Fibroblast of skin of scalp (primary cell): ENCODE data around the gene NAPG. TPM values are rescaled to one million over a fixed set of nuclear protein-coding genes. Genes with fewer than 3 reads are reported as not detected.
"Not testable (repeated sequence)": the region's sequence is repeated elsewhere in the genome, so short reads cannot be mapped to it uniquely, and the experiment has no call there.

Source experiments
- DNase-seq: peaks from one replicate; pipeline ENCODE4 v3.0.0-alpha.2; 2013
- polyA plus RNA-seq, 2 experiments: library from polyadenylated mRNA; unstranded; fragments of 120-200 nt; gene quantifications; one replicate each; pipeline ENCODE4 v1.2.1, GENCODE V29; 2013; ENCODE audit not compliant: insufficient read length in 2 of 2

The NAPG gene
- 19.5 TPM for polyA plus RNA-seq (2013, experiment 1 of 2; ENCODE audit: insufficient read length)
- polyA plus RNA-seq (2013, experiment 2 of 2; ENCODE audit: insufficient read length): 18.7 TPM

GRCh38 chr18:10525697-10526560 is at the start of gene NAPG:
NAPG (plus strand) TSS chr18:10526027; CDS start chr18:10526103, 76 bp downstream.
- DNase-seq: peak; percentile 97

GRCh38 chr18:10476338-10476791 is 49.5 kb upstream of the NAPG start:
- DNase-seq: peak; percentile 89

GRCh38 chr18:10477121-10477862 is 48.5 kb upstream of the NAPG start:
- no peak for DNase-seq

- DNase-seq: no peak
Measured at GRCh38 chr18:10477863-10478260, 48.0 kb upstream of the NAPG start.

- no peak for DNase-seq
Measured at GRCh38 chr18:10481831-10482230, 44.0 kb upstream of the NAPG start.

- no peak for DNase-seq
Measured at GRCh38 chr18:10482363-10482984, 43.4 kb upstream of the NAPG start.

GRCh38 chr18:10482985-10483949 is 42.6 kb upstream of the NAPG start:
- DNase-seq: no peak

- no peak for DNase-seq
Measured at GRCh38 chr18:10485475-10485874, 40.4 kb upstream of the NAPG start.

- DNase-seq: no peak
Measured at GRCh38 chr18:10486362-10486761, 39.5 kb upstream of the NAPG start.

GRCh38 chr18:10487154-10487553 is 38.7 kb upstream of the NAPG start:
- DNase-seq: no peak

- DNase-seq: no peak
Measured at GRCh38 chr18:10488017-10488416, 37.8 kb upstream of the NAPG start.

- no peak for DNase-seq
Measured at GRCh38 chr18:10490401-10491165, 35.2 kb upstream of the NAPG start.

- DNase-seq: no peak
Measured at GRCh38 chr18:10495936-10496335, 29.9 kb upstream of the NAPG start.

- DNase-seq: no peak
Measured at GRCh38 chr18:10497206-10497749, 28.5 kb upstream of the NAPG start.

GRCh38 chr18:10499230-10499629 is 26.6 kb upstream of the NAPG start:
- peak; percentile 45 for DNase-seq

GRCh38 chr18:10500038-10500437 is 25.8 kb upstream of the NAPG start:
- no peak for DNase-seq

- no peak for DNase-seq
Measured at GRCh38 chr18:10504723-10505122, 21.1 kb upstream of the NAPG start.

- not testable (repeated sequence) for DNase-seq
Measured at GRCh38 chr18:10505892-10506291, 19.9 kb upstream of the NAPG start.

- DNase-seq: peak; percentile 17
Measured at GRCh38 chr18:10508591-10508990, 17.2 kb upstream of the NAPG start.

- no peak for DNase-seq
Measured at GRCh38 chr18:10511236-10511635, 14.6 kb upstream of the NAPG start.

- no peak for DNase-seq
Measured at GRCh38 chr18:10514082-10514481, 11.7 kb upstream of the NAPG start.
